CD4-positive, alpha-beta T cell treated with Interleukin-12 subunit alpha and Interleukin-12 subunit beta, for 1 hour (primary cell): Measurements from ENCODE around the gene GPR39.

Experiments
- DNase-seq: peaks from one replicate; pipeline ENCODE4 v3.0.0-alpha.2; 2020

Gene GPR39

GRCh38 chr2:132414081-132414480, 2.5 kb upstream of the GPR39 start:
- DNase-seq = no peak

GRCh38 chr2:132415256-132415914, 1.2 kb upstream of the GPR39 start:
- no peak for DNase-seq

- no peak for DNase-seq
Measured at GRCh38 chr2:132415915-132416722, 486 bp upstream of the GPR39 start.

GRCh38 chr2:132417430-132418035, 928 bp downstream of the GPR39 start:
- no peak for DNase-seq

- DNase-seq = no peak
Measured at GRCh38 chr2:132419235-132419634, 2.6 kb downstream of the GPR39 start.

- no peak for DNase-seq
Measured at GRCh38 chr2:132419941-132420340, 3.3 kb downstream of the GPR39 start.

- DNase-seq = no peak
Measured at GRCh38 chr2:132420816-132421805, 4.5 kb downstream of the GPR39 start.

GRCh38 chr2:132422736-132423135, 6.1 kb downstream of the GPR39 start:
- no peak for DNase-seq

- DNase-seq = no peak
Measured at GRCh38 chr2:132424526-132425121, 8.0 kb downstream of the GPR39 start.

- no peak for DNase-seq
Measured at GRCh38 chr2:132426033-132426432, 9.4 kb downstream of the GPR39 start.

GRCh38 chr2:132426656-132427055, 10.1 kb downstream of the GPR39 start:
- no peak for DNase-seq

- no peak for DNase-seq
Measured at GRCh38 chr2:132429351-132429750, 12.7 kb downstream of the GPR39 start.

- no peak for DNase-seq
Measured at GRCh38 chr2:132429941-132430573, 13.5 kb downstream of the GPR39 start.

- DNase-seq = no peak
Measured at GRCh38 chr2:132430895-132431294, 14.3 kb downstream of the GPR39 start.

- DNase-seq = no peak
Measured at GRCh38 chr2:132437852-132438669, 21.5 kb downstream of the GPR39 start.

- no peak for DNase-seq
Measured at GRCh38 chr2:132438691-132439090, 22.1 kb downstream of the GPR39 start.

- DNase-seq = no peak
Measured at GRCh38 chr2:132439703-132440398, 23.2 kb downstream of the GPR39 start.

- DNase-seq = no peak
Measured at GRCh38 chr2:132441051-132441450, 24.4 kb downstream of the GPR39 start.

GRCh38 chr2:132442278-132442677, 25.7 kb downstream of the GPR39 start:
- no peak for DNase-seq

GRCh38 chr2:132443106-132443505, 26.5 kb downstream of the GPR39 start:
- DNase-seq = no peak
